HL-60/S4 treated with phorbol 12-myristate 13-acetate at 8.2 ng/mL for 4 days and 3 days (cell line): ENCODE measurements around the gene ULK4.

Source experiments
- in situ Hi-C: fragments of 300-500 bp; cut with MboI; formaldehyde crosslinking; loops from 2 replicates; pipeline ENCODE4 v1.15.0; 2022; ENCODE audit warnings: low sequenced_read_pairs

ULK4 gene

DNA sequence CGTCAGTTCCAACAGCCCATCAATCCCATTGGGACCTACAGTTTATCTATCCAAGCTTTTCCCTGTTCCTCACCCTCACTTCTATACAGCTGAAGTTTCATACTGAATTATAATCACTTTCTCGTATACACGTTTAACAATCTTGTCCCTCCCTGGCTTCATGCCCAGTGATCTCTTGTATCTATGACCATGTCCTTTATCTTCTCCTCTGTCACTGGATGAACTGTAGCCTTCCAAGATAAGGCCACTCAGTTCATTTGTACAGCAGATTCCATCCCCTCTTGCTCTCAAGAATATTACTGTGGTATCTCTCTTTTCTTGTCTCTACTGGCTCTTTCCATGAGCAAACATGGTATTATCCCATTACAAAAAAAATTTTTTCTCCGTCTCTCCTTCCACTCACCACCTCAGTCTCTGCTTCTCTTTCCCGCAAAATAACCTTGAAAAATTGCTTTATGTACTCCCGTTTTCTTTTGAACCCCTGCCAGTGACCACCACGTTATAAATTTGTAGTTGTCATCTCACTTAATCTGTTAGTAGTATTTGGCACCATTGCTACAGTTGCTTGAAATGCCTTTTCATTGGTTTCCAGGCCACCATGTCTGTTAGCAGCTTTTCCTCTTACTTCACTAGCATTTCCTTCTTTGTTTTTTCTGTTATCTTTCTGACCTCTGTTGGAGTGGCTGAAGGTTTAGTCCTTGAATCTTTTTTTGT lies 753.2 kb downstream of the ULK4 start:
- in situ Hi-C loops, result loop anchor here (25.0 kb wide), 1 partner anchor 221 kb away; no protein-coding TSS in a partner anchor

DNA sequence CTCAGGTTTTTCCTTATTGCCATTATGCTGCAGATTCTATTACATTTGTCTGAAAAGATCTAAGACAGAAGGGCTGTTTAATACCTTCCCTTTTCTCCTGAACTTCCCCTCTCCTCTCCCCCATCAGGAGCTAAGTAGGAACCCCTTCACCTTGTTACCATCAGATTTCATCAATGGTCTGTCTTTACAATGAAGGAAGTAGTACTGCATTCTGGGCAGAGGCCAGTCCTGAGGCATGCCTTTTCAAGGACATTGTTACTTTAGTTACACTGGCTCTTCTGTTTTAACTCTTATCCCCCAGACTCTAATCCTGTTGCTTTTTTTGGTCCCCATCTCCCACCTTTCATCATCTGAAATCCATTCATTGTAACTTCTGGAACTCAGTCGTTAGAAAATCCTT lies 754.5 kb downstream of the ULK4 start:
- in situ Hi-C loops, result loop anchor here (25.0 kb wide), 1 partner anchor 220 kb away; no protein-coding TSS in a partner anchor

DNA sequence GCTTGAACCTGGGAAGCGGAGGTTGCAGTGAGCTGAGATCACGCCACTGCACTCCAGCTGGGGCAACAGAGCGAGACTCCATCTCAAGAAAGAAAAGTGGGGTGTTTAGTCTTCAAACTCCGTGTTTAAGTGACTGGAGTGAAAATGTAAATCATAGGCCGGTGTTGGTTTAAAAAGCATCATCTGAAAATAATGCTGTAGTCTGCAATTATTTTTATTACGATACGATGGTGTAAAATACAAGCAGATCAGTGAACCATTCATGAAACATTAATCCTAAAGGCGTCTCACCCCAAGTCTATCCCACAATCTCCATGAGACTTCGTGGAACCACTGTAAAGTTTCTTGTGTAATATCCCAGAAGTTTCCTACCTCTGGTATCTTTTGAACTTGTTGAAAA lies 756.3 kb downstream of the ULK4 start:
- in situ Hi-C loops, result loop anchor here (25.0 kb wide), 1 partner anchor 218 kb away; no protein-coding TSS in a partner anchor

DNA sequence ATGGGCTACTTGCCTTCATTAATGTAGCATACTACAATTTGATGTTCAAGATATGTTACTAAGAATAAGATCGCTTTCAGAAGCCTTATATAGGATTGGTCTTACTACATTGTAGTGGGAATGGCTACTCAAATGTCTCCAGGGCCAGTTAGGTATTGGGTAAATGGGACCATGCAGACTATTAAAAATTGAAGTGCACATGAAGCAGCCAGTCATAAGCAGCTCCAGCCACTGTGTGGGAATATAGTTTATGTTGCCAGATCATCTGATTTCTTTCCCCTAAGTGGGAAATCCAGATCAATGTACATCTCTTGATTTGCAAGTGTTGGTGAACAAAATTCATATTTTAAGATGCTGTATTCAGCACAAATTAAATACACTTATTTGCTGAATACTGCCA lies 757.5 kb downstream of the ULK4 start:
- in situ Hi-C loops, result loop anchor here (25.0 kb wide), 1 partner anchor 217 kb away; no protein-coding TSS in a partner anchor

DNA sequence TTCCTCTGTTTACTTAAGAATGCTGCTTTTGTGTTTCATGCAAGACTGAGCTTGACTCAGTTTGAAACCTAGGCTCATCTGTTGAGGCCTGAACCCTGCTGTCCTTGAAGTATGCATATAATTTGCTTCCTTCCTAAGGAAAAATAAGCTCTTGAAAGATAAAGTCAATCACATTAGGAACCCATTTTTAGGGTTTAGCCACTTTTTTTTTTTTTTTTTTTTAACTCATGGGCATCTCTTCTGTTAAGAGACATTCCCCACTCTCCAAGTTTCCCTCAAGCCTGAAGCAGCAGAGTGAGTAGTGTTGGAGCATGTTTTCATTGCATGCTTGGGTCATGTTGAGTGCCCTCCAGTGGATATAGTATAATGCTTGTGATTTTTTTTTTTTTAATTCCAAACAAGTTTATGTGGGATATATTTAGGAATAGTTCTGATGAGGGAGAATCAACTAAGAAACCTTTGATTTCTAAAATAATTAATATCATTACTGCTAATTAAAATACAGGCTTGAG lies 759.0 kb downstream of the ULK4 start:
- in situ Hi-C loops, result loop anchor here (25.0 kb wide), 1 partner anchor 216 kb away; no protein-coding TSS in a partner anchor

DNA sequence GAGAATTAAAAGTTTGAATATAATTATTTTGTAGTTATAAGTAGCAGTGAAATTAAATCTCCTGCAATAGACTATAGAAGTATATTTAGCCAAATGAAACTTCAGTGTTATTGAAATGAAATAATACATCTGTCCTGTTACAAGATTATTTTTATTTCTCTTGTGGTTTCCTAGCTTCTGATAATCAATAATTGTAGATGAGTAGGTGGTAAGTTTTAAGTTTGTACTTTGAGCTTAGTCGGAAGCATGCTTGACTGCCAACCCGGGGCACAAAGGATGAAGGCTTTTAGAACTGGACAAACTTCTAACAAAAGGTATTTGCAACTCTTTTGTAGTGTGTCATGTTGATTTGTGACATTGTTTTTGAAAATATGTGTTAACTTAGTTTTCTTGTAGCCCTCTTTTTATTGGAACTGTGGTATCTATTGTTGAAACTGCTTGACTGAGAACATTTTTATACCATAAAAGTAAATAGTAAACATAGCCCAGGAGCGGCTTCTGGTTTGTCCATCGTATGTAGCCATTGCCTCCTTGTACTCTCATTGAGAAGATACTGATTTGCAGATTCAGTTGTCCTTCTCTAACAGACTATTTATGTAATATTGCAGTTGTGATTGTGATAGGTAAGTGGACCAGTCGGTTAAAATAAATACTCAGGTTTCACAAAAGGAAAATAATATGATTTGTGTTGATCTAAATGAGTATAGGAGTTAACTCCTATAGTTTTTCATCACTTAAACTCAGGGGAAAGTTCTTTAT lies 759.6 kb downstream of the ULK4 start:
- in situ Hi-C loops, result loop anchor here (25.0 kb wide), 1 partner anchor 215 kb away; no protein-coding TSS in a partner anchor

DNA sequence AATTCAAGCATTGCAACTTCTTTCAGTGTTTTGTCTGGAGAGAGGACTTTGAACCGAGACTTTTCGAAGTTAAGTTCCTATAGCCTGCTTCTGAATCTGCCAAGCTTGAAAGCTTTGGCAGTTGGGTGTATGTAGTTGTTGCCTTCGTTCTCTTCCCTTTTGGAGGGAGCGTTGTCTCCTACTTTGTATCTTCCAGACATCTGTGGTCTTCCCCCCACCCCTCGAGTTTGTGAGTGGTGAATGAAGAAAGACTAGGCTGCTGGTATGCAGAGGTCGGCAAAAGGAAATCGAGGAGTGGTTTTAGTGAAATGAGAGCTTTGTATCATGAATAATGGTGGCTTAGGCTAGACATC lies 761.3 kb downstream of the ULK4 start:
- in situ Hi-C loops, result loop anchor here (25.0 kb wide), 1 partner anchor 213 kb away; no protein-coding TSS in a partner anchor

DNA sequence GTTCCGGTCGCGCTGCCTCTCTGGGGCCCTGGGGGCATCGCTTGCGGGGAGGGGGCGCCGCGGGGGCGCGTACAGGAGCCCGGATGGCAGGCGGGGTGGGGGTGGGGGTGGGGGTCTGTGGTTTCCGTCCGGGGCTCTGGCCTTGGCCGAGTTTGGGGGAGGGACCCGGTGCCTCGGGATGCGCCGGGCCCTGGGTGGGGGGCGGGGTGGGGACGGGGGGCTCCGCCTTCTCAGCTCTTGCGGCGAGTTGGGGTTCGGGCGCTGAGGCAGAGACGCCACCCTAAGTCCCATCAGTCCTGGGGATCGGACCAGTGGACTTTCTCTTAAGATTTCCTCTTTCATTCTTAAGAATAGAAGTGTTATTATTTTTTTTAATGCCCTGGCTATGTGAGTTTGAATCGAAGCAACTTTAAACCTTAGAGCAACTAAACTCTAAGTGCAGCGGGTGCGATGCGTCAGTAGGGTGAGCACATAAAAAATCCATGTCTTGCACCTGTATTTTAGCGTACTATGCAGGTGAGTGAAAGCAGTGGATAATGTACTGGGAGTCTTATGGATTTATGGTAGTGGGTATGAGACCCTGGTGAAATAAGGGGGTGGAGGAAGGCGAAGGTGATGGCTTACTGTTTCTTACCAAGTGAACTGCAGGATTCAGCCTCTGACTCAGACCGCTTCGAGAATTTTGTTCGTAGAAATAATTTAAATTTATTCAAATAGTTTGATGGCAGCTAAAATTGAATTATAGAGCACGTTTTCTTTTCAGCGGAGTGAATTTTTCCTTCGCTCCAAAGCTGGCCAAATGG lies 761.8 kb downstream of the ULK4 start:
- in situ Hi-C loops, result loop anchor here (25.0 kb wide), 1 partner anchor 213 kb away; no protein-coding TSS in a partner anchor

DNA sequence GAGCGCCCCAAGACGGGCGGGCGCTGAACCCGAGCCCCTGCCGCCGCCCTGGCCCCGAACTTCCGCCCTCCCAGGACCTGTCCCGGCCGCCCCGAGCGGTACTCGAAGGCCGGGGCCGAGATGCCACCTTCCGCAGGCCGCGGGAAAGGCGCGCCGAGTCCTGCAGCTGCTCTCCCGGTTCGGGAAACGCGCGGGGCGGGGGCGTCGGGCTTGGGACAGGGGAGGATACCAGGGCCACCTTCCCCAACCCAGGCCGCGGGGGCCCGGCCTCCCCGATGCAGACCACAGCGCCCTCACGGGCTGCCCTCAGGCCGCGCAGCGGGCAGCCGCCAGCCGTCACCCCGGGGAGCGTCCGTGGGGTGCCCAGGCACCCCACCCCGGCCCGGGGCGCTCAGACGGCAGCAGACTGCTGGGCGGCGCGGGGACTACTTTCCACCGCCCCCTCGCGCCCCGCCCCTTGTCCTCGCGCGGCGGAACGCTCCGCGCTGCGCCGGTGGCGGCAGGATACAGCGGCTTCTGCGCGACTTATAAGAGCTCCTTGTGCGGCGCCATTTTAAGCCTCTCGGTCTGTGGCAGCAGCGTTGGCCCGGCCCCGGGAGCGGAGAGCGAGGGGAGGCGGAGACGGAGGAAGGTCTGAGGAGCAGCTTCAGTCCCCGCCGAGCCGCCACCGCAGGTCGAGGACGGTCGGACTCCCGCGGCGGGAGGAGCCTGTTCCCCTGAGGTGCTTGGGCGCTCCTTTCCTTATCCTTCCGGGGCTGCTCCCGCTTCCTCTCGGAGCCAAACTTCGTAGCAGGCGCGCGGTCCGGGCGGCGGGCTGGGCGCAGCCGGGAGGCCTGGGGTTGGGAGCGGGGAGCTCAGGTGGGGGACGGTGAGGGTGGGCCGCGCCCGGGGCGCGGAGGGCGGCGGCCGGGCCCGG lies 762.7 kb downstream of the ULK4 start, which contains the start of gene CTNNB1:
CTNNB1 (plus strand) TSS at position 556 of the 916 bp plus-strand sequence. CDS start 24,564 bp downstream, outside the sequence.
- in situ Hi-C loops, result no loop called here

DNA sequence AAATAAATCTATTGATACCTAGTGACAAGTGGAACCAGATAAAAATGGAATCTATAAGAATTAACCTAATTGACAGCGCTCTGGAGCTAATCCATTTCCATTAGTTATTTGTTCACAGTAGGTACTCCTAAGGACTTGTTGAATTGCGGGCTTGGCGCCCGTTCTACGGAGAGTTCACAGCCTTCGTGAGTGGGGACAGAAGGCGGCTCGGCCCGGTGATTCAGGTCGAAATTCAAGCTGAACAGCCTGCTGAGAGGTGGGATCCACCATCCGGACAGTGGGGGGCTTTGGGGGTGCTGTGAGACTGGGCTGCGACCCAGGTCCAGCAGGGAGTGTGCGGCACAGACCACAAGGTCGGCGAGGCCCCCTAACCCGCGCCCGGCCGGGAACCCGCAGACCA lies 763.4 kb downstream of the ULK4 start:
- in situ Hi-C loops, result no loop called here

DNA sequence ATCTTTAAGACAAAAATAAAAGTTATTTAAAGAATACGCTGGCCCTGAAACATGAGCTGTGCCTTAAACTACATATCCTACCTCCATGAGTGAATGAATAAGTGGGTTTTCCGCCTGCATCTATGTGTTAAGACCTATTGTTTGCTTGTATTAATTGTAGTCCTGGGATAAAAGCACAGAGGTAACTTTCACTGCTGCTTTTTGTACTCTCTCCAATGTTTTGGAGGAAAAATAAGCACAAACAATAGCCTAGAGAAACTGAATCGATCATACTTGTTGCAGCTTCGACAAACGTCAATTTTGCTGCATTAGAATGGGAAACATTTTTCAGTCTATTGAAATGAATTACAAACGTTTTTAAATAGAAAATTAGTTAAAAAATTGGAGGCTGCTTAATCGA lies 763.9 kb downstream of the ULK4 start:
- in situ Hi-C loops, result no loop called here
